SW 1271 (cell line): ENCODE data around the gene GRM7.

ENCODE experiments used
- DNase-seq, 2 experiments: peaks; one replicate each; lab custom pipeline; 2025; lab: John Stamatoyannopoulos, UW

GRM7 gene

GRCh38 chr3:7146529-7146928 lies 285.6 kb downstream of the GRM7 start:
- DNase-seq = no peak

GRCh38 chr3:7158516-7158915 lies 297.6 kb downstream of the GRM7 start:
- no peak for DNase-seq

- DNase-seq = no peak
Observed at GRCh38 chr3:7160689-7161088, 299.8 kb downstream of the GRM7 start.

- DNase-seq = no peak
Observed at GRCh38 chr3:7166460-7166859, 305.5 kb downstream of the GRM7 start.

GRCh38 chr3:7171493-7171892 lies 310.6 kb downstream of the GRM7 start:
- no peak for DNase-seq

GRCh38 chr3:7172996-7173395 lies 312.1 kb downstream of the GRM7 start:
- DNase-seq = no peak

GRCh38 chr3:7188551-7188950 lies 327.6 kb downstream of the GRM7 start:
- no peak for DNase-seq

GRCh38 chr3:7190095-7190494 lies 329.2 kb downstream of the GRM7 start:
- no peak for DNase-seq

GRCh38 chr3:7193269-7193668 lies 332.4 kb downstream of the GRM7 start:
- DNase-seq = no peak

GRCh38 chr3:7194071-7194835 lies 333.3 kb downstream of the GRM7 start:
- no peak for DNase-seq

- DNase-seq = no peak
Observed at GRCh38 chr3:7195934-7196333, 335.0 kb downstream of the GRM7 start.

GRCh38 chr3:7201784-7202183 lies 340.9 kb downstream of the GRM7 start:
- DNase-seq = no peak

GRCh38 chr3:7203969-7204847 lies 343.3 kb downstream of the GRM7 start:
- DNase-seq = no peak

- DNase-seq = no peak
Observed at GRCh38 chr3:7204848-7205156, 343.9 kb downstream of the GRM7 start.

- DNase-seq = no peak
Observed at GRCh38 chr3:7205535-7205934, 344.6 kb downstream of the GRM7 start.

GRCh38 chr3:7205962-7206361 lies 345.0 kb downstream of the GRM7 start:
- no peak for DNase-seq

GRCh38 chr3:7207125-7207524 lies 346.2 kb downstream of the GRM7 start:
- no peak for DNase-seq

- no peak for DNase-seq
Observed at GRCh38 chr3:7207928-7208327, 347.0 kb downstream of the GRM7 start.

GRCh38 chr3:7209098-7209497 lies 348.2 kb downstream of the GRM7 start:
- DNase-seq = no peak

- DNase-seq = no peak
Observed at GRCh38 chr3:7211740-7212139, 350.8 kb downstream of the GRM7 start.

GRCh38 chr3:7215706-7216105 lies 354.8 kb downstream of the GRM7 start:
- no peak for DNase-seq

GRCh38 chr3:7226393-7226792 lies 365.5 kb downstream of the GRM7 start:
- no peak for DNase-seq

- no peak for DNase-seq
Observed at GRCh38 chr3:7238565-7239295, 377.8 kb downstream of the GRM7 start.
